ENCODE data around the gene UTP4. TPM values are rescaled to one million over a fixed set of nuclear protein-coding genes. Genes with fewer than 3 reads are reported as not detected.

The UTP4 gene
- total RNA-seq, 1 donor from 2014 or later = 17.6 TPM

- DNase-seq (ENCODE audit: low spot score) (no peak), ATAC-seq (no peak)
These were observed 37.3 kb downstream of the UTP4 start for GRCh38 chr16:69169607-69170352.

GRCh38 chr16:69171325-69172084 lies 39.1 kb downstream of the UTP4 start:
- no peak for DNase-seq (ENCODE audit: low spot score)
- no peak for ATAC-seq

- ATAC-seq (no peak), DNase-seq (ENCODE audit: low spot score) (peak; percentile 21)
These were observed 43.8 kb downstream of the UTP4 start for GRCh38 chr16:69176033-69176800.

GRCh38 chr16:69179328-69180010 lies 47.0 kb downstream of the UTP4 start:
- ATAC-seq (peak; percentile 76), DNase-seq (ENCODE audit: low spot score) (peak; percentile 54)

GRCh38 chr16:69180011-69180338 lies 47.5 kb downstream of the UTP4 start:
- DNase-seq (ENCODE audit: low spot score) (no peak), ATAC-seq (no peak)

- DNase-seq (ENCODE audit: low spot score) = peak; percentile 44
- ATAC-seq = no peak
These were observed 50.4 kb downstream of the UTP4 start for GRCh38 chr16:69182730-69183416.

GRCh38 chr16:69186642-69187445 lies 54.4 kb downstream of the UTP4 start, which contains the start of gene SNTB2:
SNTB2 (plus strand) TSS chr16:69187164; CDS start chr16:69187167, 3 bp downstream.
- ATAC-seq (peak; percentile 95), DNase-seq (ENCODE audit: low spot score) (peak; percentile 95)

GRCh38 chr16:69187446-69188235 lies 55.2 kb downstream of the UTP4 start:
- DNase-seq (ENCODE audit: low spot score) (peak; percentile 66), ATAC-seq (peak; percentile 38)

GRCh38 chr16:69188236-69188549 lies 55.7 kb downstream of the UTP4 start:
- peak; percentile 46 for ATAC-seq
- no peak for DNase-seq (ENCODE audit: low spot score)

GRCh38 chr16:69188716-69189115 lies 56.3 kb downstream of the UTP4 start:
- ATAC-seq (no peak), DNase-seq (ENCODE audit: low spot score) (peak; percentile 41)

- DNase-seq (ENCODE audit: low spot score) (peak; percentile 7), ATAC-seq (no peak)
These were observed 57.7 kb downstream of the UTP4 start for GRCh38 chr16:69190046-69190588.

GRCh38 chr16:69190598-69190997 lies 58.1 kb downstream of the UTP4 start:
- ATAC-seq (no peak), DNase-seq (ENCODE audit: low spot score) (peak; percentile 8)

GRCh38 chr16:69191136-69191535 lies 58.7 kb downstream of the UTP4 start:
- DNase-seq (ENCODE audit: low spot score) = no peak
- ATAC-seq = no peak

GRCh38 chr16:69193855-69194254 lies 61.4 kb downstream of the UTP4 start:
- peak; percentile 74 for ATAC-seq

GRCh38 chr16:69194488-69194887 lies 62.0 kb downstream of the UTP4 start:
- ATAC-seq (no peak), DNase-seq (ENCODE audit: low spot score) (no peak)

More at GRCh38 chr16:69193855-69194254, 61.4 kb downstream of the UTP4 start:
- no peak for DNase-seq (ENCODE audit: low spot score)

GRCh38 chr16:69195369-69196029 lies 63.0 kb downstream of the UTP4 start:
- ATAC-seq (no peak), DNase-seq (ENCODE audit: low spot score) (no peak)

GRCh38 chr16:69197573-69197972 lies 65.1 kb downstream of the UTP4 start:
- ATAC-seq (no peak), DNase-seq (ENCODE audit: low spot score) (no peak)

- ATAC-seq = no peak
- no peak for DNase-seq (ENCODE audit: low spot score)
These were observed 66.9 kb downstream of the UTP4 start for GRCh38 chr16:69199382-69199781.
